B cell (primary cell): ENCODE data around the gene SDK1. TPM values are rescaled to one million over a fixed set of nuclear protein-coding genes. Genes with fewer than 3 reads are reported as not detected.

Experiments
- ATAC-seq: fragments of 200-7000 bp; cut with Tn5 transposase; one replicate; pipeline ENCODE4 v1.10.0; 2021; ENCODE audit warnings: low read depth, mild to moderate bottlenecking, moderate number of reproducible peaks, moderate library complexity
- CTCF ChIA-PET: fragments of 350-600 bp; sonication (Branson Sonifier 250); formaldehyde crosslinking; loops from one replicate; lab custom pipeline; 2021; ENCODE audit warnings: antibody characterized with exemption, inconsistent platforms; lab: Charles Lee
- POLR2A ChIA-PET: fragments of 350-600 bp; sonication (Branson Sonifier 250); formaldehyde crosslinking; loops from one replicate; lab custom pipeline; 2021; ENCODE audit warnings: antibody characterized with exemption; lab: Charles Lee
- DNase-seq: peaks from one replicate; pipeline ENCODE4 v3.0.0; 2013
- H2AFZ ChIP-seq: 2 replicates; pipeline ENCODE4 v1.6.1; 2012; ENCODE audit warnings: mild to moderate bottlenecking, low read depth, low read length; ENCODE audit not compliant: insufficient read depth, poor library complexity, severe bottlenecking
- H3K27ac ChIP-seq, 2 donors: 1 replicate in 1 of 2; 2 replicates in 1 of 2; pipeline ENCODE4 v1.5.1; 2012 to 2013; ENCODE audit warnings: low read length in 2 of 2, mild to moderate bottlenecking in 2 of 2, moderate library complexity in 1 of 2
- H3K27me3 ChIP-seq, 4 experiments: fragments of 200-600 bp in 1 of 4; sonication (generic) in 1 of 4; replicated peaks in 1 of 4; 1 replicate in 2 of 4; 2 replicates in 2 of 4; pipeline versions ENCODE4 v1.6.1 to v1.7.0; 2013 to 2016; ENCODE audit warnings: low read length in 3 of 4, mild to moderate bottlenecking in 2 of 4, mixed read lengths in 1 of 4, moderate library complexity in 1 of 4; ENCODE audit not compliant: insufficient read depth in 4 of 4, control insufficient read depth in 3 of 4; ENCODE audit errors: control extremely low read depth in 1 of 4
- H3K36me3 ChIP-seq, 2 experiments: replicated peaks in 1 of 2; 1 replicate in 1 of 2; 2 replicates in 1 of 2; pipeline versions ENCODE4 v1.6.1 to v1.7.1; 2013; ENCODE audit warnings: low read length in 1 of 2; ENCODE audit not compliant: insufficient read depth in 2 of 2, control insufficient read depth in 1 of 2; ENCODE audit errors: control extremely low read depth in 1 of 2, extremely low read depth in 1 of 2
- H3K4me1 ChIP-seq, 2 donors: fragments of 200-600 bp in 1 of 2; sonication (generic) in 1 of 2; 1 replicate in 1 of 2; 2 replicates in 1 of 2; pipeline versions ENCODE4 v1.5.1 to v1.6.1; 2013 to 2017; ENCODE audit warnings: low read length in 2 of 2; ENCODE audit not compliant: control insufficient read depth in 2 of 2, insufficient read depth in 2 of 2
- H3K4me2 ChIP-seq: replicated peaks from 2 replicates; pipeline ENCODE3; 2012; ENCODE audit warnings: mild to moderate bottlenecking, low read depth, low read length; ENCODE audit not compliant: poor library complexity, severe bottlenecking
- H3K4me3 ChIP-seq, 5 experiments: fragments of 200-600 bp in 1 of 5; sonication (generic) in 1 of 5; 1 replicate in 3 of 5; 2 replicates in 2 of 5; pipeline versions ENCODE4 v1.5.1 to v1.7.0; 2011 to 2016; ENCODE audit warnings: low read length in 4 of 5, mild to moderate bottlenecking in 4 of 5, low read depth in 2 of 5, control low read depth in 1 of 5, moderate library complexity in 1 of 5; ENCODE audit not compliant: insufficient read depth in 1 of 5; ENCODE audit errors: control extremely low read depth in 1 of 5, extremely low read depth in 1 of 5
- H3K79me2 ChIP-seq: fragments of 200-600 bp; sonication (generic); one replicate; pipeline ENCODE4 v1.6.0; 2016; ENCODE audit warnings: low read length; ENCODE audit not compliant: control insufficient read depth, insufficient read depth
- H3K9ac ChIP-seq: fragments of 200-600 bp; sonication (generic); 2 replicates; pipeline ENCODE4 v1.6.1; 2017; ENCODE audit warnings: mild to moderate bottlenecking, low read length, moderate library complexity
- H3K9me3 ChIP-seq, 3 donors: one replicate each; pipeline versions ENCODE4 v1.6.1 to v1.7.1; 2013; ENCODE audit warnings: low read length in 2 of 3; ENCODE audit not compliant: control insufficient read depth in 2 of 3, insufficient read depth in 1 of 3; ENCODE audit errors: control extremely low read depth in 1 of 3
- H4K20me1 ChIP-seq: 2 replicates; pipeline ENCODE4 v1.6.0; 2012; ENCODE audit warnings: mild to moderate bottlenecking, low read length; ENCODE audit not compliant: insufficient read depth, control insufficient read depth, poor library complexity, severe bottlenecking
- H3K27ac Mint-ChIP-seq: one replicate; pipeline ENCODE4 v1.8.0; 2021; ENCODE audit warnings: mixed read lengths
- H3K27me3 Mint-ChIP-seq: one replicate; pipeline ENCODE4 v1.8.0; 2021; ENCODE audit warnings: mixed read lengths
- H3K4me1 Mint-ChIP-seq: one replicate; pipeline ENCODE4 v1.8.0; 2021; ENCODE audit warnings: mixed read lengths
- H3K4me3 Mint-ChIP-seq: one replicate; pipeline ENCODE4 v1.8.0; 2021; ENCODE audit warnings: mixed read lengths
- H3K9me3 Mint-ChIP-seq: one replicate; pipeline ENCODE4 v1.8.0; 2022; ENCODE audit warnings: mixed read lengths; ENCODE audit not compliant: insufficient read depth
- EZH2 ChIP-seq: IDR thresholded peaks from 2 replicates; pipeline ENCODE4 v1.6.1; 2012; ENCODE audit warnings: borderline replicate concordance, low read depth, mild to moderate bottlenecking, moderate library complexity, low read length; ENCODE audit not compliant: insufficient read depth, poor library complexity, severe bottlenecking
- WGBS: methylation state at CpG from one replicate; pipeline ENCODE4 v1.1.5; 2013; ENCODE audit warnings: missing lambda C conversion rate; ENCODE audit not compliant: insufficient coverage; 5-methylcytosine and 5-hydroxymethylcytosine counted together
- intact Hi-C: fragments of 100-400 bp; cut with micrococcal nuclease; formaldehyde crosslinking; loops from one replicate; pipeline ENCODE4 v1.10.0; 2022
- polyA plus RNA-seq: library from polyadenylated mRNA; depleted of rRNA; stranded (reverse); fragments of >200 nt; gene quantifications from 2 replicates; pipeline ENCODE4 v1.2.3, GENCODE V29; 2012
- total RNA-seq, 2 donors: library from RNA; stranded (reverse); fragments of 120-200 nt in 1 of 2; gene quantifications; 1 replicate in 1 of 2; 2 replicates in 1 of 2; pipeline versions ENCODE4 v1.2.3 to v1.2.4, GENCODE V29; 2013 to 2022
- TF ChIP-seq, protein P1 (sequence below): fragments of 200-600 bp; IDR thresholded peaks from one replicate; pipeline ENCODE4 v1.8.0; 2022; ENCODE audit warnings: antibody characterized with exemption, mild to moderate bottlenecking

Gene SDK1
- total and polyA plus RNA-seq, 2 donors (not counting 1 experiment from before 2014, with no cell fraction given), result 0.73 to 2.0 TPM

DNA sequence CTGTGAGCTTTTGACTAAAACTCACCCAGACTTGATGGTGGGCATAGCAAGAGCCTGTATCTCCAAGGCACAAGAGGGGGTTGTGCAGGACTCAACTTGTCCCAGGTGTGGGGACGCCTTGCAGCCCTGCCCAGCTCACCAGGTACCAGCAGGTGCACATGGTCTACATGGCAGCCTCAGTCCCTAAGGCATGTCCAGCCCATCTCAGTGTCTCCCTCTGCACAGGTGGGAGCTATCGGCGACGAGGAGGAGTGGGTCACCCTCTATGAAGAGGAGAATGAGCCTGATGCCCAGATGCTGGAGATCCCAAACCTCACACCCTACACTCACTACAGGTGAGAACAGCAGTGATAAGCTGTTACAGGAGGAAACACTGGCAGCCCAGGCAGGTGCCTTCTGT lies 809.4 kb downstream of the SDK1 start:
- ATAC-seq (no peak), DNase-seq (no peak)
- Histone ChIP-seq H3K9me3 (peaks cover 0 to 31% (median 0%) of the 10 kb centered on the region in 3 donors), H3K9ac (no peak overlapping the region), H2AFZ (no peak overlapping the region), H3K36me3 (no peaks in the 10 kb centered on the region), H3K4me3 (no peak overlapping the region), H4K20me1 (no peaks in the 10 kb centered on the region), H3K4me1 (no peaks in the 10 kb centered on the region), H3K4me2 (no peak overlapping the region), H3K27ac (no peak overlapping the region), H3K27me3 (peaks cover 0 to 2% (median 0%) of the 10 kb centered on the region in 4 experiments), H3K79me2 (no peaks in the 10 kb centered on the region)
- intact Hi-C loops, result no loop called here
- CTCF ChIA-PET, result no interaction called here
- POLR2A ChIA-PET, result no interaction called here
- no peak for TF ChIP-seq EZH2
- TF ChIP-seq, protein P1, sequence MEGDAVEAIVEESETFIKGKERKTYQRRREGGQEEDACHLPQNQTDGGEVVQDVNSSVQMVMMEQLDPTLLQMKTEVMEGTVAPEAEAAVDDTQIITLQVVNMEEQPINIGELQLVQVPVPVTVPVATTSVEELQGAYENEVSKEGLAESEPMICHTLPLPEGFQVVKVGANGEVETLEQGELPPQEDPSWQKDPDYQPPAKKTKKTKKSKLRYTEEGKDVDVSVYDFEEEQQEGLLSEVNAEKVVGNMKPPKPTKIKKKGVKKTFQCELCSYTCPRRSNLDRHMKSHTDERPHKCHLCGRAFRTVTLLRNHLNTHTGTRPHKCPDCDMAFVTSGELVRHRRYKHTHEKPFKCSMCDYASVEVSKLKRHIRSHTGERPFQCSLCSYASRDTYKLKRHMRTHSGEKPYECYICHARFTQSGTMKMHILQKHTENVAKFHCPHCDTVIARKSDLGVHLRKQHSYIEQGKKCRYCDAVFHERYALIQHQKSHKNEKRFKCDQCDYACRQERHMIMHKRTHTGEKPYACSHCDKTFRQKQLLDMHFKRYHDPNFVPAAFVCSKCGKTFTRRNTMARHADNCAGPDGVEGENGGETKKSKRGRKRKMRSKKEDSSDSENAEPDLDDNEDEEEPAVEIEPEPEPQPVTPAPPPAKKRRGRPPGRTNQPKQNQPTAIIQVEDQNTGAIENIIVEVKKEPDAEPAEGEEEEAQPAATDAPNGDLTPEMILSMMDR, result no peak
- Mint-ChIP-seq H3K27me3 (no peaks in the 10 kb centered on the region), H3K4me1 (no peaks in the 10 kb centered on the region), H3K9me3 (no peaks in the 10 kb centered on the region), H3K4me3 (no peak overlapping the region), H3K27ac (no peak overlapping the region)
- WGBS, result 86% methylated on average over 1 of the region's 4 CpGs

DNA sequence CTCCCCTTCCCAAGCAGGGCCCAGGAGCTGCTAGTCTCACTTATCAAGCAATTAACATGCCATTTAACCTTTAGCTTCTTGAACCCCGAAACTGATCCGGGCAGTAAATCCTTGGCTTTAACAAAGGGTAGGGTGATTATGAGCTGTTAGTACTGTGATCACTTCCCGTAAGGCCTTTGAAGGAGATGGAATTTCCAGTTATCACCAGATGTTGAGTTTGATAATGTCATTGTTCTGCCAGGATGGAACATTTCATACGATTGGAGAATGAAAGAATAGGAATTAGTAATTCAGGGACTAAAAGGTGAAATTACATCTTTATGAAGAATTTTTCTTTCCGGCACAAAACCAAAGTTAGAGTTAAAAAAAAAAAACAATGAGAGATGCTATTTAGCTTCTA lies 810.1 kb downstream of the SDK1 start:
- Histone ChIP-seq H3K4me2 (no peak overlapping the region), H3K4me3 (no peak overlapping the region), H3K9me3 (peaks cover 0 to 38% (median 0%) of the 10 kb centered on the region in 3 donors), H4K20me1 (no peaks in the 10 kb centered on the region), H3K27me3 (peaks cover 0 to 2% (median 0%) of the 10 kb centered on the region in 4 experiments), H3K9ac (no peak overlapping the region), H3K36me3 (no peaks in the 10 kb centered on the region), H3K4me1 (no peaks in the 10 kb centered on the region), H3K27ac (no peak overlapping the region), H2AFZ (no peak overlapping the region), H3K79me2 (no peaks in the 10 kb centered on the region)
- TF ChIP-seq, protein P1, result no peak
- no peak for TF ChIP-seq EZH2
- no peaks in the 10 kb centered on the region for H3K27me3 Mint-ChIP-seq
- POLR2A ChIA-PET, result no interaction called here
- no peak overlapping the region for H3K27ac Mint-ChIP-seq
- no peaks in the 10 kb centered on the region for H3K4me1 Mint-ChIP-seq
- DNase-seq (no peak), ATAC-seq (no peak)
- CTCF ChIA-PET, result no interaction called here
- H3K4me3 Mint-ChIP-seq, result no peak overlapping the region
- 90% methylated on average over 2 of the region's 5 CpGs for WGBS
- intact Hi-C loops, result no loop called here
- no peaks in the 10 kb centered on the region for H3K9me3 Mint-ChIP-seq
